Fibroblast of skin of right quadriceps (primary cell): ENCODE measurements around the gene ERCC5.

ENCODE experiments used
- DNase-seq: peaks from one replicate; pipeline ENCODE4 v3.0.0-alpha.2; 2013

ERCC5 gene

GRCh38 chr13:102897371-102898138, 51.7 kb downstream of the ERCC5 start:
- DNase-seq = no peak

GRCh38 chr13:102900193-102900608, 54.4 kb downstream of the ERCC5 start:
- DNase-seq = no peak

DNA sequence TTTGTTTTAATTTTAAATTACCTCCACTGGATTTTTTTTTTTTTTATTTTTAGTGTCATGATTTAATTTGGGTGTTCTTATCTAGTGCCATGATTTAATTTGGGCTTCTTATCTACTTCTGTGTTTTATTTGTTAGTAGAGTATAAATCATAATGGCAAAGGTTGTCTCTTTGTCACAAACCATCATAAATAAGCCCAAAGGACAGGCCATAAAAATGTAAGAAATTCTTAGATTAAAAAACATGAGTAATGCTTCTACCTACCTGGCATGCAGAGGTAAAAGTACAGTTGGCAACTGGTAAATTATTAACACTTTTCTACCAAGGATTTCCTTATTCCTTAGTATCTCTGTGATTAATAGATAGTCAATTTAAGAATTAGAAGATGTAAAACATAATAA, 55.2 kb downstream of the ERCC5 start:
- no peak for DNase-seq

DNA sequence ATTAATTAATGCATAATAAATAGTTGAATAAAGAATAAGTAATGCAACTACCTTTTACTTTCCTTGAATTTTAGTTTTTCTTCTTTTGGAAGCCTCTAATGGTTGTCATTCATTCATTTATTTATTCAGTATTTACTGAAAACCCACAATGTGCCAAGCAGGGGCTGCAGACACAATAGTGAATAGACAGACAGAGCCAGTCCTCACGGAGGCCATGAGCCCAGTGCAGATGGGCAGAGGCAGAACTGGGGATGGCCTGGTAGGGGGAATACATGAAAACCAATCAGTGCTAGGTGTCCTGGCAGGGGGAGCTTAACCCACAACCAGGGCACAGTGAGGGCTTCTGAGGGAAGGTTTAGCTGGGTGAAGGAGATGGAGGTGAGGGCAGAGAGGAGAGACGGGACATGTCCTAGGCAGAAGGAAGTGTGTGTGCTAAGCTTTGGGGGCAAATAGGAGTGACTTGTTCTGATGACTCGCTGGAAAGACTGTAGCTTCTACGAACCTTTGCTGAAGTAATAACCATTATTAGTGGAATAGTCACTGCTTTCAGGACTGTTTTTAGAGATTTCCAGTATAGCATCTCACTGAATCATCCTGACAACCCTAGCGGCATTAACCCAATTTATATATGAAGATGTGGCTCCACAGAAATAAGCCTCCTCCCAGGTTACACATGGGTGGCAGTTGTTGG, 55.9 kb downstream of the ERCC5 start:
- peak; percentile 20 for DNase-seq

GRCh38 chr13:102902789-102903347, 57.0 kb downstream of the ERCC5 start:
- no peak for DNase-seq

DNA sequence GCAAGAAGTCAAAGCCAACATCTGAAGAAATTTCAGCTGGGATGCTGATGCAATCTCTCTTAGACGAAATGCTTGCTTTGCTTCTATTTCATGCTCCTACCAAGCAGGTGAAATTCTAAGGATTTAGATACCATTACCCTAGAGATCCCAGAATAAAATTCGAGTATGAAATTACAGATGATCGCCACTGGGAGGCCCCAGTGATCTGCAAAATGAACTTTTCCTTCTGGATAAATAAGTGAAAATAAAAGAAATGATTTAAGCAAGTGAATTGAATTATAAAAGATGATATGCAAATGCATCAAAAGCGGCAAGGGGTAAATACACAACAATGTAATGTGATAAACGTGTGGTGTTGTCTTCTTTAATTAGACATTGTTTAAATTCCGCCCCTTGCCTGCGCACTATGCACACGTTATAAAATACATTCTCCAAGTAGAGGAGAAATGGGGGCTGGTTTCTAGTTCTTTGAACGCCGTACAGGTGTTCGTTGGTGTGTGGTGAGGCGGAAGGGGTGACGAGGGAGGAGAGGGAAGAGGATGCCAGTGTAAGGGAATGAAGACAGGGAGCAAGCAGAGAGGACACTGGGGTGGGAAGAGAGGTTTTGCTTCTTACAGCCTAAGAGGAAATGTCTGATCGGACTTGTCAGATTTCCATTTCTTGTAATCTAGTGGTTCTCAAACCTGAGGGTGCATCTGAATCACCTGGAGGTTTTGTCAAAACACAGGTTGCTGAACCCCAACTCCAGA, 58.0 kb downstream of the ERCC5 start:
- no peak for DNase-seq

GRCh38 chr13:102904408-102904862, 58.6 kb downstream of the ERCC5 start:
- no peak for DNase-seq

GRCh38 chr13:102905905-102906771, 60.3 kb downstream of the ERCC5 start:
- DNase-seq = no peak

DNA sequence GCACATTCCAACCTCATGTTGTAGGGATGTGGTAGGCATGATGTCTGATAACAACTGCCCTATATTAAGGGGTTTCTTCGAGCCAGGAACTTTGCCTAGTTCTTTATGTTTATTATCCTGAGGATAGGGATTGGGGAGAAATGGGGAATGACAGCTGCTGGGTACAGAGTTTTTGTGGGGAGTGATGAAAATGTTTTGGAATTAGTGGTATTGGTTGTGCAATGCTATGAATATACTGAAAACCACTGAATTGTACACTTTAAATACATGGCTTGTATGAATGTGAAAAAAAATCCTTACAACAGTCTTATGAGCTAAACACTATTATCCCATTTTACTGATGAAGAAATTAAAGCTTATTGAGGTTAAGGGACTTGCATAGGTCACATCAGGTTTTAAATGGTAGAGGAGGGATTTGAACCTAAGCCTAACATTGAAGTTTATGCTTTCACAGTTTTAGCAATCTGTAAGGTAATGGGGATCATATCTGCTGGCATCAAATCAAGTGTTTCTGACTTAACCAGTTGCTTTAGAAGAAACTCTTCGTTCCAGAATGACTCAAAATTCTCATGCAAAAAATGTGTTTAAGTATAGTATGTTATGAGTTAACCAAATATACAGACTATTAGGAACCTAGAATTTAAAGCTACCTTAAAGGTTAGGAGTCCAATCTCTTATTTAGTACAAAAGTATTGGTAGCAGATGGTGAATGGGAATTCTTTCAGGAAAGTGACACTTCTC, 61.4 kb downstream of the ERCC5 start:
- peak; percentile 15 for DNase-seq

DNA sequence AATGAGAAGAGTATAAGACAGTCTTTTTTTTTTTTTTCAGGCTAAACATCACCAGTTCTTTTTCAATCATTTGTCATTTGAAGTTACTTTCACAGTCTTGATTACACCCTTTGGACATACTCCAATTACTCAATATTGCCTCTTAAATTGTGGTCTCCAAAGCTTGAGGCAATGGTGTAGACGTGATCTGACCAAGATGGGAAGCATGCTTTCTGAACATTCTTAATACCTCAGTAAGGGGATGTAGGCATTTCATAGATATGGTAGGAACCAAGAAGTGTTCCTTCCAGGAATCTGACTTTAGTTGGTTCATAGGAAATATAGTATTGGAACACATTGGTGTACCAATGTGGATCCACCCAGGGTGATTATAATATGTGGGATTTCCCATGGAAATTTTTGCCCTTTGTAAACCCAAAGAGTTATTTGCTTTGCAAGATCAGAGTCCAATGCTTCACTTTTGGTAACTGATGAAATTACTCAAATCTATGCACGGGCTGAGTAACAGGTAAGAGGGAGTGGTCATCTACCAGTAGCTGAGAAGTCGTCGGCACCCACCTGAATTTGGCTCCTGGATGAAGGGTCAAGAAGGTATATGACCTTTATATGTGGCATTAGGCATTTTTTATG, 62.2 kb downstream of the ERCC5 start:
- peak; percentile 23 for DNase-seq

DNA sequence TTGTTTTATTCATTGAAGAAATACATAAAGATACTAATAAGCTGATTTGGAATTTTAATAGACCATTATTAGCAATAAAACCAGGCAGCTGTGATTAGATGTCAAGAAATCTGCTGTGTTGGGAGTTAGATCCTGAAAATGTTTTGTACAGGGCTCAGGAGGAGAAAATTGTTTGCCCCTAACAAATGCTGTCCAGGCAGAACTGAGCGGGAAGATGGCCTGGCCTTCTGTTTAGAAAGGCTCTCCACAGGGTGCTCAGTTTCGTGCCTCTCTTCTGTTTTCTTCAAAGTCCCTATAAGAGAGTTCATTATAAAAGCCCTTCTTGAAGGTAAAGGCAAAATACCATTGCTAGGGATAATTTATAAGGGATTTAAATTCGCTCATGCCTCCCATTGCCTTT, 64.1 kb downstream of the ERCC5 start:
- no peak for DNase-seq

- no peak for DNase-seq
Observed at GRCh38 chr13:102911336-102911735, 65.5 kb downstream of the ERCC5 start.

DNA sequence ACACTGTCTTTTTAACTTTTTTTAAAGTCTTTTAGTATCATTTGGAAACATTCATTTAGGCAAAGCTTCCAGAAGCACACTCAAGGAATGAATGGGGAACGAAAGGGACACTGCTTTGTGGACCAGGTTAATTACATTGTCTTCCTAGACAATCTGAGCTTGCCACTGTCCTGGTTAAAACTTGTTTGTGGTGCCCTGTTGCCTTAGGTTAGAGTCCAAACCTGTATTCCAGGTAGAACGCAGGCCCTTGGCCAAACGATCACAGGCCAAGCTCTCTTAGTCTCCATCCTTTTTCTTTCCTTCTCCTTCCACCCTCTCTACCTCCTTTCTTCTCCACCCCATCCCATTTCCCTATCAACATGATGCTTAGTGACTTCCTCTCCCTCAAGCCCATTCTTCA, 66.8 kb downstream of the ERCC5 start:
- no peak for DNase-seq

GRCh38 chr13:102913914-102914313, 68.1 kb downstream of the ERCC5 start:
- peak; percentile 23 for DNase-seq

- no peak for DNase-seq
Observed at GRCh38 chr13:102914339-102914930, 68.6 kb downstream of the ERCC5 start.

GRCh38 chr13:102915393-102915930, 69.6 kb downstream of the ERCC5 start:
- DNase-seq = no peak

DNA sequence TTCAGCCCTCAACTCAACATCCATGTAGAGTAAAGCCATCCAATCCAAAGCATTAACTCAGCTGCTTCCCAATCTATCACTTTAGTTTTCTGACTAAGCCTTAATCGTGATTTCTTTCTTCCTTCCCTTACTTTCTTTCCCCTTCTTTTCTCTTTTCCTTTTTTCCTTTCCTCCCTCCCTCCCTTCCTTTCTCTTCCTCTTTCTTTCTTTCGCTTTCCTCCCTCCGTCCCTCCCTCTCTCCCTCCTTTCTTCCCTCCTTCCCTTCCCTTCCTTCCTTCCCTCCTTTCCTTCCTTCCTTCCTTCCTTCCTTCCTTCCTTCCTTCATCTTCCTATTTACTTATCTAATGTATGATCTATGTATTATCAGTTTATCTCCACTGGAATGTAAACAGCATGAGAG, 71.2 kb downstream of the ERCC5 start:
- DNase-seq = no peak

- no peak for DNase-seq
Observed at GRCh38 chr13:102922184-102922583, 76.4 kb downstream of the ERCC5 start.
